ENCODE results near the gene TSPAN8.
"Not testable (repeated sequence)": the region's sequence is repeated elsewhere in the genome, so short reads cannot be mapped to it uniquely, and the experiment has no call there.

Gene TSPAN8

GRCh38 chr12:71164166-71164565, 6.4 kb upstream of the TSPAN8 start:
- DNase-seq = no peak

GRCh38 chr12:71162832-71163763, 5.3 kb upstream of the TSPAN8 start:
- no peak for DNase-seq

- DNase-seq = no peak
These were observed 3.8 kb upstream of the TSPAN8 start for GRCh38 chr12:71161591-71161990.

GRCh38 chr12:71160585-71160984, 2.8 kb upstream of the TSPAN8 start:
- no peak for DNase-seq

GRCh38 chr12:71159878-71160277, 2.1 kb upstream of the TSPAN8 start:
- no peak for DNase-seq

- no peak for DNase-seq
These were observed 1.5 kb upstream of the TSPAN8 start for GRCh38 chr12:71159264-71159663.

- no peak for DNase-seq
These were observed 623 bp upstream of the TSPAN8 start for GRCh38 chr12:71158361-71158882.

- DNase-seq = no peak
These were observed 2.6 kb downstream of the TSPAN8 start for GRCh38 chr12:71155225-71155624.

GRCh38 chr12:71152851-71153250, 4.9 kb downstream of the TSPAN8 start:
- DNase-seq = no peak

GRCh38 chr12:71150041-71150440, 7.8 kb downstream of the TSPAN8 start:
- DNase-seq = not testable (repeated sequence)

- DNase-seq = no peak
These were observed 13.1 kb downstream of the TSPAN8 start for GRCh38 chr12:71144682-71145081.

GRCh38 chr12:71142956-71143355, 14.8 kb downstream of the TSPAN8 start:
- no peak for DNase-seq

- DNase-seq = no peak
These were observed 15.8 kb downstream of the TSPAN8 start for GRCh38 chr12:71142016-71142415.

- DNase-seq = no peak
These were observed 16.3 kb downstream of the TSPAN8 start for GRCh38 chr12:71141378-71141926.

- DNase-seq = no peak
These were observed 18.6 kb downstream of the TSPAN8 start for GRCh38 chr12:71139153-71139735.

GRCh38 chr12:71138011-71138410, 19.8 kb downstream of the TSPAN8 start:
- DNase-seq = no peak

GRCh38 chr12:71135812-71136176, 22.0 kb downstream of the TSPAN8 start:
- no peak for DNase-seq

GRCh38 chr12:71135077-71135811, 22.6 kb downstream of the TSPAN8 start:
- DNase-seq = no peak

GRCh38 chr12:71134405-71134804, 23.4 kb downstream of the TSPAN8 start:
- DNase-seq = no peak

GRCh38 chr12:71130521-71131069, 27.2 kb downstream of the TSPAN8 start:
- no peak for DNase-seq

GRCh38 chr12:71129364-71129763, 28.4 kb downstream of the TSPAN8 start:
- no peak for DNase-seq

- no peak for DNase-seq
These were observed 29.5 kb downstream of the TSPAN8 start for GRCh38 chr12:71128191-71128788.

Data from stimulated activated CD4-positive, alpha-beta T cell treated with anti-CD3 and anti-CD28 coated beads, Interleukin-2, amount 100 ng/mL, for 48 hours (primary cell).